ENCODE measurements around the gene GSTM3.

- TF ChIP-seq POLR2A (IDR thresholded peaks at IDR 0.05; ENCODE audit: extremely low read depth, insufficient read length) = no peak
- TF ChIP-seq, protein P1, sequence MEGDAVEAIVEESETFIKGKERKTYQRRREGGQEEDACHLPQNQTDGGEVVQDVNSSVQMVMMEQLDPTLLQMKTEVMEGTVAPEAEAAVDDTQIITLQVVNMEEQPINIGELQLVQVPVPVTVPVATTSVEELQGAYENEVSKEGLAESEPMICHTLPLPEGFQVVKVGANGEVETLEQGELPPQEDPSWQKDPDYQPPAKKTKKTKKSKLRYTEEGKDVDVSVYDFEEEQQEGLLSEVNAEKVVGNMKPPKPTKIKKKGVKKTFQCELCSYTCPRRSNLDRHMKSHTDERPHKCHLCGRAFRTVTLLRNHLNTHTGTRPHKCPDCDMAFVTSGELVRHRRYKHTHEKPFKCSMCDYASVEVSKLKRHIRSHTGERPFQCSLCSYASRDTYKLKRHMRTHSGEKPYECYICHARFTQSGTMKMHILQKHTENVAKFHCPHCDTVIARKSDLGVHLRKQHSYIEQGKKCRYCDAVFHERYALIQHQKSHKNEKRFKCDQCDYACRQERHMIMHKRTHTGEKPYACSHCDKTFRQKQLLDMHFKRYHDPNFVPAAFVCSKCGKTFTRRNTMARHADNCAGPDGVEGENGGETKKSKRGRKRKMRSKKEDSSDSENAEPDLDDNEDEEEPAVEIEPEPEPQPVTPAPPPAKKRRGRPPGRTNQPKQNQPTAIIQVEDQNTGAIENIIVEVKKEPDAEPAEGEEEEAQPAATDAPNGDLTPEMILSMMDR (IDR thresholded peaks at IDR 0.05; ENCODE audit: low read depth, low read length) = no peak
- TF ChIP-seq MYC (IDR thresholded peaks at IDR 0.05; ENCODE audit: low read depth, low read length) = no peak
These were observed 18.9 kb upstream of the GSTM3 start for GRCh38 chr1:109759513-109760334.

Measured in NB4 (cell line).